ENCODE results near the gene ZNF784. TPM values are rescaled to one million over a fixed set of nuclear protein-coding genes. Genes with fewer than 3 reads are reported as not detected.
A peak's percentile ranks its signal among the peaks of the same experiment; 100 is the strongest.

ZNF784 gene
- total and polyA plus RNA-seq, 2 of the 13 experiments (the other 11 are each of a cell fraction or from before 2014, with no cell fraction given) = 4.1 to 4.2 TPM

- TF ChIP-seq KAT8 (CRISPR knock-in tag; IDR thresholded peaks at IDR 0.05) (no peak), CCAR2 (optimal IDR thresholded peaks at IDR 0.05; ENCODE audit: low read depth, low read length) (no peak), ZSCAN12 (CRISPR knock-in tag; IDR thresholded peaks at IDR 0.05) (no peak), ZNF318 (CRISPR knock-in tag; IDR thresholded peaks at IDR 0.05) (no peak), PAXIP1 (CRISPR knock-in tag; conservative IDR thresholded peaks at IDR 0.05) (no peak), KLF16 (CRISPR knock-in tag; IDR thresholded peaks at IDR 0.05) (no peak), DR1 (CRISPR knock-in tag; IDR thresholded peaks at IDR 0.05) (no peak), SAP130 (CRISPR knock-in tag; IDR thresholded peaks at IDR 0.05; ENCODE audit: low read depth) (peak; percentile 50; the same call in 1 of the 2 replicates), BRCA1 (CRISPR knock-in tag; IDR thresholded peaks at IDR 0.05) (no peak), ZNF275 (CRISPR knock-in tag; IDR thresholded peaks at IDR 0.05; ENCODE audit: borderline replicate concordance) (no peak), ZNF225 (CRISPR knock-in tag; IDR thresholded peaks at IDR 0.05) (no peak), CHD4 (IDR thresholded peaks at IDR 0.05; ENCODE audit: borderline replicate concordance, low read length) (no peak), MYPOP (CRISPR knock-in tag; IDR thresholded peaks at IDR 0.05) (no peak), ZEB1 (IDR thresholded peaks at IDR 0.05; ENCODE audit: insufficient replicate concordance, low read depth) (no peak)
These were observed 44.4 kb downstream of the ZNF784 start (continued) for GRCh38 chr19:55579766-55580621.

Measured in HepG2 (cell line).